GM19025 (cell line): ENCODE data around the gene SLC2A9.
"Not testable (repeated sequence)": the region's sequence is repeated elsewhere in the genome, so short reads cannot be mapped to it uniquely, and the experiment has no call there.

Experiments
- ATAC-seq: cut with Tn5 transposase; IDR thresholded peaks from one replicate; pipeline ENCODE4 v1.9.1; 2021; ENCODE audit warnings: mild to moderate bottlenecking, low read depth, moderate library complexity; ENCODE audit not compliant: unreplicated experiment

SLC2A9 gene

DNA sequence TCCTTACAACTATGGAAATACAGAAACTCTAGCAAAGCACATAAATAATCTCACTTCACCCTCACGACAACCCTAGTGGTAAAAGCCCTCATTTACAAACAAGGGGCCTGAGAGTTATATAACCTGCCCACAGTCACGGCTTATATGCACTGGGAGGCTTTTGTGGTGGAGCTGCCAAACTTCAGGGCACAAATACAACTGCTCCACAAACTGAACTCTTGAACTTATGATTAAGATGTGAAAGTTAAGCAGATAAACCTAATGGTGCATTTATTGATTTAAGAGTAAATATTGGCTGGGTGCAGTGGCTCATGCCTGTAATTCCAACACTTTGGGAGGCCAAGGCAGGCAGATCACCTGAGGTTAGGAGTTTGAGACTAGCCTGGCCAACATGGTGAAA is 19.0 kb downstream of the SLC2A9 start:
- ATAC-seq, result no peak

DNA sequence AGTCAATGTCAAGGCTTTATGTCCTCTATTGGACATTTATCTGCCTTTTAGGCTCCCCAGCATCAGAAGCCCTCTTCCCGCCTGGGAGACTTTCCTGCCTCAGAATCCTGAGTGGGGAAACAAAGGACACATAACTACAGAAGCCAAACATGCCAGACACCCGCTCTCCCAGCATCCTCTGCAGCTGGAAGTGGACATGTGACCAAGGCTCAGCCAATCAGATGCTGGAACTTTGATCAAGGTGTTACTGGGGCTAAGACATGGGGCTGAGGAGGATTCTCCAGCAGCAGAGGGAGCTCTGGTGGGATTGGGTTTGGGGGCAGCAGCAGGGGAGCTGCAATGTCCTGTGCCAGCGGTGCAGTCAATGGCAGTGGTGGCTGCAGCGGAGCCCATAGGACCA is 19.5 kb downstream of the SLC2A9 start:
- no peak for ATAC-seq

DNA sequence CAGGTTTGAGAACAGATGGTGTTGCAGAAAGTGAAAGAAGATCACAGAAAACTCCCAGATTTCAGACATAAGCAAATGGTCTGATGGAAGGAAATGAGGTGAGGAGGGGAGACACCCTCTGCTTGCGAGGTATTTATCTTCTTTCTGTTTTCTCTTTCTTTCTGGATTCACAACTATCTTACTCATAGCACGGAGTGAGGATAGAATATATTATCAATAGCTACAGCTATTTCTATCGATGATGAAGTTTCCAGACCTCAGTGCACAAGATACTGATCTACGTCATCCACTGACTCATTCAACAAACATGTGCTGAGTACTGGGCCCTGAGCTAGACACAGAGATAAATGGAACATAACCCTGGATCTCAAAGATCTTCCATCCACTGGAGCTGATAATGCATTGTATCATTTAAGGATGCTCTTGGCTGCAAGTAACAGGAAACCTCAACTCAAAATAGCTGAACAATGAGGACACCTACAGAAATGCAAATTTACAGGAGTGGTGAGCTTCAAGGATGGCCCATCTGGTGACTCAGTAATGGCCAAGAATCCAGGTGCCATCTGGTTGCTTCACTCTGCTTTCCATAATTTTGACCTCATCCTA is 21.2 kb downstream of the SLC2A9 start:
- ATAC-seq, result peak; percentile 38

DNA sequence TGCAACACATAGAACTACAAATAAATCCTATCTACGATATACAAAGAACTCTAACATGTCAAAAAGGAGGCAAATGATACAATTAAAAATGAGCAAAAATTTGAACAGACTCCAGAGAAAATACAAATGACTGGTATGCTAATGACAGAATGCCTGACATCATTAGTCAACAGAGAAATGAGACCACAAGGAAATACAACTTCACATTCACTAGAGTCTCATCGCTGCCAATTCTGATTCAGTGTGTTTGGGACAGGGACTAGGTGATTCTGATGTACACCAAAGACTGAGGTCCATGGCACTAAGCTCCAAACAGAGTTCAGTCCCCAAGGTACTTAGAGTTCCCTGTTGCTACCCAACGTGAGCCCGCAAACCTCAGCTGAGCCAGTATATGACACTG is 23.4 kb downstream of the SLC2A9 start:
- ATAC-seq, result no peak

DNA sequence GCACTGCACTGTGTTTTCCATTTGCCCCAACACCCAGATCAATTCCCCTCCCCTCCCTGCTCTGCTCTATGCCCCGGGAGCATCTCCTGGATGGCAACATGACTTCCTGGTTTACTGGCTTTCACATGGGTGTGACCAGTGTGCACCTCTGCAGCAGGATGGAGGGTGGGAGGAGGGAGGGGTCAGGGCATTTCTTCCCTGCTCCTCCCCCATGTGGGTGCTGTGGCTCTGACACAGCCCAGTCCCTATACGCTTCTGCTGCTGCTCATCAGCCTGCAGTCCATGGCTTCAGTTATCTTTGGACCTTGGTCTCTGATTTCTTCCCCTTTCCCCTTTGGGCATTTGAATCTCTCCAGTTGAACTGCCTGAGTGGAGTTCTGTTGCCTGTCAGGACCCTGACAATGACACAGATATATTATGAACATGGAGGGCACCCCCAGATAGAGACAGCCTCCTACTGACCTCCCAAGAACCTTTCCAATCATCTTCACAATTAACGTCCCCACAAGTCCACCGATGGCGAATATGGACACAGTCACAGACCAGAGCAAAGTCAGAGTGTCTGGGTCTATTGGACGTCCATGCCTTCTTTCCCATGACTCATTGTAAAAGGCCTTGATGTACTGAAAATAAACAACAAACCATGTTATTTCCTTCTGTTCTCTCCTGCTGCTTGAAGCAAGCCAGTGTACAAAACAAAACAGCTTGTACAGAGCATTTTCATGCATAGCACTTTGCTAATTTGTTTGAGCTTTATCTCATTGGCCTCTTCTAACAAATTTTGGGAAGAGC is 24.8 kb downstream of the SLC2A9 start:
- ATAC-seq, result no peak

- peak; percentile 64 for ATAC-seq
Observed at GRCh38 chr4:9994246-9994847, 26.9 kb downstream of the SLC2A9 start.

DNA sequence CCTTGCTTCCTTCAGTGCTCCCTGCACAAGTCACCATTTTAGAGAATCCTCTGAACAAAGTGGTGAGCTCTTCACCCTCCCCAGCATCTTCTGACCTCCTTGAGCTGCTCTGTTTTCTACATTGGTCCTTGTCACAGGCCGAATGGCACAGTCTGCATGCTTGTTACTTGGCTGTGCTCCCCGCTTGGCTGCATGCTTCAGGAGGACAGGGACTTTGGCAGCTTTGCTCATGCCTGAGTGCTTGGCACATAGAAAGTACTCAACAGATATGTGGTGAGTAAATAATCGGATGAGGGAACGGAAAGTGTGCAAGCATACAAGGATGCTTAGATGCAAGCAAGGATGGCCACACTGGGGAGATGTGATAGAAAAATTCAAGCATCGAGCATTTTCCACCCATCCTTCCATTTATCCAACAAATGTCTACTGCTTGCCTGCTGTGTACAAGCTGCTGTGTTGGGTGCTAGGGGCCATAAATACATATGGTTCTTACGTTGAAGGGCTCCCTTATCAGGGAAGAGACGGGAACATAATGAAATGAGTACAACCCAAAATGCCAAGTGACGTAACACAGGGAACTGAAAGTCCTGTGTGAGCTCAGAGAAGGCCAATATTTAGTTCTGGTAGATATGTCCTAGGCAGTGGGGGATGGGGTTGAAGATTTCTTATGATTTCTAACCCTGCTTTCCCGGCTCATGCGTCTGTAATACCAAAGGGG is 31.2 kb downstream of the SLC2A9 start:
- no peak for ATAC-seq

DNA sequence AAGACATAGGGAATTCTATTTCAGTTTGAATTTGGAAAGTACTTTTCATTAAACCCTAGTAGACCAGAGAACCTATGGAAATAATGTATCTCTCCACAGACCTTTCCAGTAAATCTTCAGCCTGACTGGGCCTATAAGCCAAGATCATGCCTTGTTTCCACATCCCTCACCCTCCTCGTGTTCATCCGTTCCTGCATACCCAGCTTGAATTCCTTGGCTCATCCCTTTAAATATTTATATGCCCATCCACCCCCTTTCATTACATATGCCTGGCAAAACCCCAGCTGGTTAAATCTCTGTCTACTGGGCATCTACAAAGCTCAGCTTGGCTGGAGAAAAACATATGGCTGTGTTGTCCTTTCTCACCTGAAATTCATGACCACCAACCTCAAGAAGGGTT is 32.4 kb downstream of the SLC2A9 start:
- ATAC-seq, result no peak

DNA sequence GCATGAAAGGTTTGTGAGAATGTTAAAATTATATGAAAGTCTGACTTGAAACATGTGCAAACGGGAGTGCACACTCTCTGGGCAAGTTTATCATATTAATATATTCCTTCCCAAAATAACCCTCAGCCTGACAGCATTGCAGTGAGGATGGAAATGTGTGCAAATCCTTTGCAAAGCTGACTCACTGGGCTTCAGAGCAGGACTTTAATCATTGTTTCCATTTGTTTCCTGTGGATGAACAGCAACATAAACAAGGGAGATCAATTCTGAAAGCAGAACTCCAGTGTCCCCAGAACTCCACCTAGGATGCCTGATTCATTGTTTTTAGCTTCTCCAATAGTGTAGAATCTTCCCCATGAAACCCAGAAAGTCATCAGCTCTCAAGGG is 32.9 kb downstream of the SLC2A9 start:
- ATAC-seq, result no peak

- peak; percentile 70 for ATAC-seq
Observed at GRCh38 chr4:9987749-9988362, 33.4 kb downstream of the SLC2A9 start.

- ATAC-seq, result no peak
Observed at GRCh38 chr4:9984621-9985020, 36.7 kb downstream of the SLC2A9 start.

GRCh38 chr4:9983211-9983610 is 38.1 kb downstream of the SLC2A9 start:
- ATAC-seq, result no peak

DNA sequence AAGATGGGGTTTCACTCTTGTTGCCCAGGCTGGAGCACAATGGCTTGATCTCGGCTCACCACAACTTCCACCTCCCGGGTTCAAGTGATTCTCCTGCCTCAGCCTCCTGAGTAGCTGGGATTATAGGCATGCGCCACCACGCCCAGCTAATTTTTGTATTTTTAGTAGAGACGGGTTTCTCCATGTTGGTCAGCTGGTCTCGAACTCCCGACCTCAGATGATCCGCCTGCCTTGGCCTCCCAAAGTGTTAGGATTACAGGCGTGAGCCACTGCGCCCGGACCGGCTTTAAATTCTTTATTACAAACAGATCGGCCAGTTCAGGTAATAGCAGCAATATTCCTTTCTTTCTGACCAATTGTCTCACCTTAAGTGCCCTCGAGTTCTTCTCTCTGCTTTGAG is 39.4 kb downstream of the SLC2A9 start:
- ATAC-seq, result not testable (repeated sequence)

GRCh38 chr4:9980898-9981297 is 40.4 kb downstream of the SLC2A9 start:
- ATAC-seq, result no peak

DNA sequence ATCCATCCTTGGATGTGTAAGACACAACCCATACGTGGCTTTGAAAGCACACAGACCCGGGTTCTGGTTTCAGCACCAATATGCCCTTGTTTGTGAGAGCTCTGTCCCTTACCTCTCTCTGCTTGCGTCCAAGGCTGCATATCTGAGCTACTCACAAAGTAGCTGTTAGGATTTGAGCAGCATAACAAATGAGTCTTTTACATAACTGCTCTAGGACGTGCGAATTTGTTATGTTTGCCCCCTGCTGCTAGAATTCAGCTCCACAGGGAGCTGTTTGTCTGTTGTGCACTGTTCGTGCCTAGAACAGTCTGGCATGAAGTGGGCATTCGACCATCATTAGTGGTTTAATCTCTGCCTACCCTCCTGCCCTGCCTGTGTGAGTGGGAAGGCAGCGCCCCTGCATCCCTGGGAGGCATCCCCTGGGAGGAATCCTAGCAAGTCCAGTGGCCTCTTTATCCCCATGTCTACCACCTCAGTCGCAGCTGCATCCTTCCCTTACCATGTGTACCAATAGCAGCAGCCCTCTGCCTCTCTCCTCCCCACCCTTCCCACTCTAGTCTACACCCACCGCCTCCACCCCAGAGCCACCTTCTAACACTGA is 42.1 kb downstream of the SLC2A9 start:
- ATAC-seq, result no peak

DNA sequence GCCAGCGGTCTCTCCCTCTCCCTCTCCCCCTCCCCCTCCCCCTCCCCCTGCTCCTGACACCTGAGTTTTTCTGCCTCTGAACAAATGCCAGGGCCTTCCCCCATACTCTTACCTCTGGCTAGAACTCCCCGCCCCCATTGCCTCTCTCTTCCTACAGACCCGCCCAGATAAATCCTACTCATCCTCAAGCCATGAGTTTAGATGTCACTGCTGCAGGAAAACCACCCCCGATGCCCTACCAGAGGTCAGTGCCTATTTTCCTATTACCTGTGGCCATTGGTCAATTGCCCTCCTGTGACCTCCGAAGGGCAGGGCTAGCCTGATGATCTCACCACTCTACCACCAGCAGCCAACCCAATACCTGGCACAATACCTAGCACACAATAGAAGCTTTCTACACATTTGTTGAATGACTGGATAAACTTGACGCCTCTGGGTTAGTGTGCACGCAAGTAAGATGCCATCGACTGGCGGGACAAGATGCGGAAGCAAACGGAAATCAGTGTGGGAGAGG is 43.7 kb downstream of the SLC2A9 start:
- ATAC-seq, result no peak

DNA sequence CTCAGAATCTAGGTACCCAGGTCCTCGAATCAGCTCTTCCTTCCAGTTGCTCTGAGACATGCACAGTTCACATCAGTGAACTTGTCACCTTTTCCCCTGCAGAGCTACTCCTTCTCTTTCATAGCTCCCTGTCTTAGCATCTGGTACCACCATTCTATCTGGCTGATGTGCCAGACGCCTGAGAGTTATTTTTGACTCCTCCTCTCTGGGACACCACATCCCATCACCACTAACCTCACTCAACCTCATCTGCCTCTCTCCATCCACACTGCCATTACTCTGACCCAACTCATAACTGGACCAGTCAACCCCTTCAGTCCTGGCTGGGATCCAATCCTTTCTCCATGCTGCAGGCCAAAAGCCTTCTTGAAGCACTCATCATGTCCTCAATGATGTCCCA is 44.5 kb downstream of the SLC2A9 start:
- ATAC-seq, result no peak

- ATAC-seq, result no peak
Observed at GRCh38 chr4:9976293-9976692, 45.0 kb downstream of the SLC2A9 start.

DNA sequence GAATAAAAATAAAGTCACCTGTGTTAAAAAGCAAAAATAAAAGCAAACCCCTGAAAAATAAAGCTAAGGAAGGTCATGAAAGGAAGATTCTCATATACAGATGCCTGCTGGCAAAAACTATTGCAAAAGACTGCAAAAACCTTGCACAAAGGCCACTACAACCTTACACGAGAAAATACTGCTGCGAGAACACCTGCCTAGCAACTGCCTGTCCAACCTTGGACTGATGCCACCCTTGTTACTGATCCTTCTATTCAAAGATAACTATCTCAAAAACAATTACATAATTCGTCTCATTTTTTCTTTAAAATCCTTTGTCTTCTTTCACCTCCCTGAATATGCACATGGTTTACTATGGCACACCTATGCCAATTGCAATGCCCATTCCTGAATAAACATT is 49.6 kb downstream of the SLC2A9 start:
- no peak for ATAC-seq

- ATAC-seq, result peak; percentile 82
Observed at GRCh38 chr4:9970399-9971011, 50.8 kb downstream of the SLC2A9 start.
